Activated CD4-positive, alpha-beta memory T cell treated with anti-CD3 and anti-CD28 coated beads for 36 hours (primary cell): ENCODE measurements around the gene PLK3. TPM values are rescaled to one million over a fixed set of nuclear protein-coding genes. Genes with fewer than 3 reads are reported as not detected.

Experiments
- CTCF ChIA-PET: fragments of 350-600 bp; sonication (Branson Sonifier 250); formaldehyde crosslinking; loops from one replicate; lab custom pipeline; 2021; ENCODE audit warnings: antibody characterized with exemption, inconsistent platforms; lab: Charles Lee
- POLR2A ChIA-PET: fragments of 350-600 bp; sonication (Branson Sonifier 250); formaldehyde crosslinking; loops from one replicate; lab custom pipeline; 2021; ENCODE audit warnings: antibody characterized with exemption; lab: Charles Lee
- DNase-seq: peaks from one replicate; pipeline ENCODE4 v3.0.0-alpha.2; 2020
- H3K27ac Mint-ChIP-seq: one replicate; pipeline ENCODE4 v1.8.0; 2021; ENCODE audit warnings: mixed read lengths
- H3K27me3 Mint-ChIP-seq: one replicate; pipeline ENCODE4 v1.8.0; 2021; ENCODE audit warnings: mixed read lengths
- H3K36me3 Mint-ChIP-seq: one replicate; pipeline ENCODE4 v1.8.0; 2021; ENCODE audit warnings: mixed read lengths
- H3K4me1 Mint-ChIP-seq: one replicate; pipeline ENCODE4 v1.8.0; 2021; ENCODE audit warnings: low read depth, mixed read lengths
- H3K4me3 Mint-ChIP-seq: one replicate; pipeline ENCODE4 v1.8.0; 2021; ENCODE audit warnings: mild to moderate bottlenecking, mixed read lengths
- H3K9me3 Mint-ChIP-seq: one replicate; pipeline ENCODE4 v1.8.0; 2021; ENCODE audit warnings: mixed read lengths
- intact Hi-C: fragments of 100-400 bp; cut with micrococcal nuclease; formaldehyde crosslinking; loops from one replicate; pipeline ENCODE4 v1.15.1; 2023
- total RNA-seq, 2 experiments: library from RNA; stranded (reverse); gene quantifications; one replicate each; pipeline ENCODE4 v1.2.3, GENCODE V29; 2021

PLK3 gene
- total RNA-seq, 2 experiments from 2014 or later: 80.2 to 87.9 TPM

GRCh38 chr1:44842862-44843655, 42.9 kb downstream of the PLK3 start, which contains the start of gene PTCH2:
TSS of gene PTCH2 (minus strand) at chr1:44843253. CDS start at chr1:44842932, 321 bp downstream.
- peak; percentile 22 for DNase-seq
- intact Hi-C loops: no loop called here
- no peaks in the 10 kb centered on the region for H3K4me1 Mint-ChIP-seq
- no peaks in the 10 kb centered on the region for H3K9me3 Mint-ChIP-seq
- H3K27me3 Mint-ChIP-seq: peaks cover 18% of the 10 kb centered on the region
- ChIA-PET POLR2A (no interaction called here), CTCF (no interaction called here)
- H3K36me3 Mint-ChIP-seq: no peaks in the 10 kb centered on the region
- no peak within 1 kb of the TSS for H3K27ac Mint-ChIP-seq
- H3K4me3 Mint-ChIP-seq: no peak within 1 kb of the TSS

- no peak overlapping the region for H3K27ac Mint-ChIP-seq
- ChIA-PET CTCF (no interaction called here), POLR2A (interaction anchor here (0.6 kb wide), 1 partner anchor 456 kb away, joined by 3 read pairs; no protein-coding TSS in a partner anchor)
- no peak overlapping the region for H3K4me3 Mint-ChIP-seq
- H3K9me3 Mint-ChIP-seq: no peaks in the 10 kb centered on the region
- peaks cover 12% of the 10 kb centered on the region for H3K4me1 Mint-ChIP-seq
- H3K27me3 Mint-ChIP-seq: peaks cover 5% of the 10 kb centered on the region
- intact Hi-C loops: no loop called here
- H3K36me3 Mint-ChIP-seq: peaks cover 6% of the 10 kb centered on the region
- no peak for DNase-seq
Measured at GRCh38 chr1:44846985-44847384, 46.8 kb downstream of the PLK3 start.

GRCh38 chr1:44847845-44848244, 47.7 kb downstream of the PLK3 start:
- DNase-seq: no peak
- Mint-ChIP-seq H3K27ac (no peak overlapping the region), H3K9me3 (no peaks in the 10 kb centered on the region), H3K27me3 (no peaks in the 10 kb centered on the region), H3K4me1 (peaks cover 12% of the 10 kb centered on the region), H3K36me3 (peaks cover 6% of the 10 kb centered on the region), H3K4me3 (no peak overlapping the region)
- ChIA-PET POLR2A (no interaction called here), CTCF (interaction anchor here (1.4 to 1.6 kb wide), 2 partner anchors 13 to 55 kb away, joined by 3 to 11 read pairs; no protein-coding TSS in a partner anchor)
- intact Hi-C loops: no loop called here

DNA sequence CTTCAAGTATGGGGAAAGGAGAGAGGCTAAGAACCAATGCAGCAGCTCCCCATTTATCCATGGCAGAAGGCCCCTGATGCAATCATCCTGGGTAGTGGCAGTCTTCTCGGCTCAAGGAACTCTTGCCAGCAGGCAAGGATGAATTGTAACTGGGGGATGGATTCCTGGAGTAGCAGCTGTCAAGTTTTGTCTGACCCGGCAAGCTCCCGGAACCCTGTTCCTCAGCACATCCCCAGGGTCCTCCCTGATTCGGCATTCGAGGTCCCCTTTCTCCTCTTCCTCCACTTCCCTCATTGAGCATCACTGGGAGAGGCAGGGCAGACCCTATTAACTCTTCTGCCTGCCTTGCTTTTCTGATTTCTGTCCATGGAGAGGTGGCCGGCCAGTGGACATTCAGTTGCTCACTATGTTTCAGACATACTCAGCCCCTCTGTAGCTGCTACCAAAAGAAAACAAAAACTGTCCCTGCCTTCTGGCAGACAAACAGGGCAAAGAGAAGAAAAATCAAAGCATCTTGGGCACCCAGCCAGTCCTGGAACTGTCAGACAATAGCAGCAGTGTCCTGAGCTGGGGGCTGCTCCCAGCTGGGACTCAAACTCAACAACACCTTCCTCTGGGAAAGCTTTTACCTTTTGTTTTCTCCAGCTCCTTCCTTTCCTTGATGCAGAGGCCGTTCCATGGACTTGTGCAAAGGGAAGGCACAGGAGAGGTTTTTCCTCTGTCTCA, 48.4 kb downstream of the PLK3 start:
- no peak for DNase-seq
- Mint-ChIP-seq H3K4me1 (peaks cover 12% of the 10 kb centered on the region), H3K27ac (no peak overlapping the region), H3K4me3 (no peak overlapping the region), H3K9me3 (no peaks in the 10 kb centered on the region), H3K27me3 (no peaks in the 10 kb centered on the region), H3K36me3 (peaks cover 8% of the 10 kb centered on the region)
- intact Hi-C loops: no loop called here
- ChIA-PET POLR2A (no interaction called here), CTCF (interaction anchor here (1.4 to 1.6 kb wide), 2 partner anchors 13 to 56 kb away, joined by 3 to 11 read pairs; no protein-coding TSS in a partner anchor)

DNA sequence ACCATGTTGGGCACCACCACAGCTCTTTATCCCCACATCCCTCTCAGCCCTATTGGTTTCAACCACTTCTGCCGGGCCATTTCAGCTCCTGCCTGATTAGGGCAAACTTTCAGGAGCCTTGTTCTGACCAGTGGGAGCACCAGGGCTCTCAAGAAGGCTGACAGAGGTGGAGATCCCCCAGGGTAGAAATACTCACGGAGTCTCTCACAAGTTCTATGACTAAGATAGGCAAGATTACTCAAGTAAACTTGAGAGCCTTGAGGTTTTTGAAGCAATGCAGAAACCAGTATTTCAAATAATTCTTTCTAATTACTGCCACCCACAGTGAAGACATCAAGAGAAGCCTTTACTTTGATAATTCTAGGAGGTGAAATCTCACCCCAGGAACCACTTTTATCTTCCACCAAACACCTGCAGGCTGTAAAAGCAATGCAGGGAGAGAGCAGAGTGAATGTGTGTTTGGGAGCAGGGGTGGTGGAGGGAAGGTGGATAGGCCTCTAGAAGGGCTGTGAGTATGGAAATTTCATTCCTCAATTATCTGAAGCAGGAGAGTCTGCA, 49.5 kb downstream of the PLK3 start:
- peaks cover 12% of the 10 kb centered on the region for H3K4me1 Mint-ChIP-seq
- DNase-seq: no peak
- no peak overlapping the region for H3K27ac Mint-ChIP-seq
- no peaks in the 10 kb centered on the region for H3K27me3 Mint-ChIP-seq
- POLR2A ChIA-PET: no interaction called here
- H3K9me3 Mint-ChIP-seq: no peaks in the 10 kb centered on the region
- H3K36me3 Mint-ChIP-seq: peaks cover 12% of the 10 kb centered on the region
- CTCF ChIA-PET: interaction anchor here (0.6 kb wide), 1 partner anchor 31 kb away, joined by 4 read pairs; no protein-coding TSS in a partner anchor
- H3K4me3 Mint-ChIP-seq: no peak overlapping the region
- intact Hi-C loops: no loop called here

GRCh38 chr1:44851308-44851707, 51.1 kb downstream of the PLK3 start:
- ChIA-PET CTCF (interaction anchor here (0.6 to 1.1 kb wide), 2 partner anchors 17 to 442 kb away, joined by 3 read pairs; no protein-coding TSS in a partner anchor), POLR2A (no interaction called here)

GRCh38 chr1:44853201-44853600, 53.0 kb downstream of the PLK3 start:
- peaks cover 24% of the 10 kb centered on the region for H3K36me3 Mint-ChIP-seq
- peaks cover 12% of the 10 kb centered on the region for H3K4me1 Mint-ChIP-seq
- no peaks in the 10 kb centered on the region for H3K9me3 Mint-ChIP-seq
- no peak for DNase-seq
- intact Hi-C loops: no loop called here
- CTCF ChIA-PET: interaction anchor here (1.0 kb wide), 1 partner anchor 17 kb away, joined by 3 read pairs; no protein-coding TSS in a partner anchor
- POLR2A ChIA-PET: no interaction called here
- no peak overlapping the region for H3K27ac Mint-ChIP-seq
- H3K4me3 Mint-ChIP-seq: no peak overlapping the region
- no peaks in the 10 kb centered on the region for H3K27me3 Mint-ChIP-seq

More at GRCh38 chr1:44851308-44851707, 51.1 kb downstream of the PLK3 start:
- DNase-seq: no peak
- Mint-ChIP-seq H3K4me1 (peaks cover 12% of the 10 kb centered on the region), H3K27me3 (no peaks in the 10 kb centered on the region), H3K9me3 (no peaks in the 10 kb centered on the region), H3K27ac (no peak overlapping the region), H3K4me3 (no peak overlapping the region), H3K36me3 (peaks cover 18% of the 10 kb centered on the region)
- intact Hi-C loops: no loop called here

DNA sequence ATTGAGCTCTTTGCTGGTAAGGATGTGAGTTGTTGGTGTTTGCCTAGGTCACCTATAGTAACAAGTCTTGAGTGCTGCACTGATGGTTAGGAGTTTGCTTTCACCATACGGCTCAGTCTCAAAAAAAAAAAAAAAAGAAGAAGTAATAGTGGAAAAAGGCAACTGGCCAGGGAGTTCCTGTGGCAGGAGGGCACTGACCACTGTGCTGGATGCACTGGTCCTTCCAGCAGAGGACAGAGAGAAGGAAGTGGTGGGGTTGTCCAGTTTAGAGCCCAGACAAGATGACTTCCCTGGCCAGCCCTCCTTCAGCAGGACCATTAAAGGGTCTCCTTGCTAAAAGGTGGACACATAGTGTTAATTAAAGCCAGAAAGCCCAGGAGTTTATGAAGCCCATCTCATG, 54.8 kb downstream of the PLK3 start:
- ChIA-PET POLR2A (no interaction called here), CTCF (interaction anchor here (0.7 kb wide), 1 partner anchor 17 kb away, joined by 4 read pairs; no protein-coding TSS in a partner anchor)
- Mint-ChIP-seq H3K4me1 (peaks cover 4% of the 10 kb centered on the region), H3K36me3 (peaks cover 21% of the 10 kb centered on the region), H3K4me3 (no peak overlapping the region), H3K27ac (no peak overlapping the region), H3K9me3 (no peaks in the 10 kb centered on the region), H3K27me3 (no peaks in the 10 kb centered on the region)
- DNase-seq: no peak
- intact Hi-C loops: no loop called here

Other genes starting within 250 kb of the PLK3 start
- gene TMEM53, start 125.9 kb upstream of the PLK3 start, total RNA-seq: 1 to 10 TPM; 5.1 to 6.5 TPM
- gene ARMH1, start 125.7 kb upstream of the PLK3 start, total RNA-seq: 100 to 1,000 TPM; 134 to 141 TPM
- not detected for gene RNU5D-1, start 69.2 kb upstream of the PLK3 start, total RNA-seq
- 100 to 1,000 TPM; 107 to 113 TPM for gene KIF2C, start 60.5 kb upstream of the PLK3 start, total RNA-seq
- gene RPS8, start 24.8 kb upstream of the PLK3 start, total RNA-seq: 1,000 to 10,000 TPM; 2,983 to 3,047 TPM
- gene BEST4, start 12.2 kb upstream of the PLK3 start, total RNA-seq: 1 to 10 TPM; 1.1 to 1.3 TPM
- gene DYNLT4, start 7.0 kb downstream of the PLK3 start, total RNA-seq: under 1 TPM; 0.40 to 0.41 TPM
- gene BTBD19, start 8.1 kb downstream of the PLK3 start, total RNA-seq: 10 to 100 TPM; 35.2 to 38.6 TPM
- gene PTCH2, start 42.9 kb downstream of the PLK3 start, total RNA-seq: under 1 TPM; 0.61 to 0.62 TPM
- gene EIF2B3, start 186.2 kb downstream of the PLK3 start, total RNA-seq: 10 to 100 TPM; 41.9 to 44.8 TPM
- gene HECTD3, start 210.9 kb downstream of the PLK3 start, total RNA-seq: 10 to 100 TPM; 23.7 to 25.0 TPM
- 100 to 1,000 TPM; 105 to 106 TPM for gene UROD, start 211.9 kb downstream of the PLK3 start, total RNA-seq